Hematopoietic multipotent progenitor cell treated with erythropoietin and hydrocortisone succinate and interleukin-3 and kit ligand, for 8 days (in vitro differentiated cells): ENCODE measurements around the gene TYMP.
"Not testable (repeated sequence)": the region's sequence is repeated elsewhere in the genome, so short reads cannot be mapped to it uniquely, and the experiment has no call there.

Source experiments
- DNase-seq: peaks from one replicate; pipeline ENCODE4 v3.0.0-alpha.2; 2015

The TYMP gene

GRCh38 chr22:50537765-50538164 lies 8.0 kb upstream of the TYMP start:
- DNase-seq, result no peak

- DNase-seq, result no peak
Observed at GRCh38 chr22:50536226-50536625, 6.4 kb upstream of the TYMP start.

- DNase-seq, result no peak
Observed at GRCh38 chr22:50535113-50535512, 5.3 kb upstream of the TYMP start.

GRCh38 chr22:50533856-50534711 lies 4.3 kb upstream of the TYMP start:
- DNase-seq, result not testable (repeated sequence)

GRCh38 chr22:50532824-50533796 lies 3.3 kb upstream of the TYMP start:
- DNase-seq, result no peak

GRCh38 chr22:50531962-50532674 lies 2.3 kb upstream of the TYMP start:
- no peak for DNase-seq

GRCh38 chr22:50531546-50531961 lies 1.7 kb upstream of the TYMP start:
- DNase-seq, result no peak

GRCh38 chr22:50530877-50531545 lies 1.2 kb upstream of the TYMP start:
- peak; percentile 85 for DNase-seq

- DNase-seq, result peak; percentile 44
Observed at GRCh38 chr22:50530580-50530876, 716 bp upstream of the TYMP start.

- no peak for DNase-seq
Observed at GRCh38 chr22:50529416-50529896, 356 bp downstream of the TYMP start.

- DNase-seq, result no peak
Observed at GRCh38 chr22:50528682-50529415, 963 bp downstream of the TYMP start.

- DNase-seq, result no peak
Observed at GRCh38 chr22:50527921-50528681, 1.7 kb downstream of the TYMP start.

GRCh38 chr22:50526834-50527801 lies 2.7 kb downstream of the TYMP start:
- peak; percentile 75 for DNase-seq

- DNase-seq, result peak; percentile 77
Observed at GRCh38 chr22:50526108-50526833, 3.5 kb downstream of the TYMP start.

- no peak for DNase-seq
Observed at GRCh38 chr22:50525858-50526107, 4.0 kb downstream of the TYMP start.

GRCh38 chr22:50525104-50525857 lies 4.5 kb downstream of the TYMP start, which contains the start of gene SCO2:
TSS of gene SCO2 (minus strand) at chr22:50525598. CDS start at chr22:50524411, 1,187 bp downstream.
- DNase-seq, result peak; percentile 96

- no peak for DNase-seq
Observed at GRCh38 chr22:50524676-50525103, 5.1 kb downstream of the TYMP start.
